Choroid plexus epithelial cell (primary cell): ENCODE results near the gene TYW5.

Experiments
- DNase-seq: peaks from one replicate; pipeline ENCODE4 v3.0.0-alpha.2; 2010; ENCODE audit warnings: low read depth
- H3K4me3 ChIP-seq: 2 replicates; pipeline ENCODE4 v1.5.1; 2011; ENCODE audit warnings: low read depth, mild to moderate bottlenecking, control low read depth, low read length, moderate library complexity
- TF ChIP-seq, protein P1 (sequence below): conservative IDR thresholded peaks from 2 replicates; pipeline ENCODE4 v1.5.1; 2011; ENCODE audit warnings: low read depth, mild to moderate bottlenecking, control low read depth, inconsistent platforms, low read length, moderate library complexity

TYW5 gene

DNA sequence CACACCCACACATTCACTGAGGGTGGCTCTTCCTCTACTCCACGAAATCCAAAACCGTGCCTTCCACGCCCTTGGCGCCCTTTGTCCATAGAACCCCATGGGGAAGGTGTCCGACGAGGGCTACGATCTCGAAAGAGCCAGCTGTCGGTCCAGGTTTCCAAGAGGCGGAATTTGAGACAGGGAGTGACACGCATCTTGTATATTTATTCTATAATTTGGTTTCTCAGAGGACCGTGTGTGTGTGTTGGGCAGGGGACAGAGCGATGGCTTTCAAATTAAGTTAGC is 43.5 kb downstream of the TYW5 start:
- TF ChIP-seq, protein P1, sequence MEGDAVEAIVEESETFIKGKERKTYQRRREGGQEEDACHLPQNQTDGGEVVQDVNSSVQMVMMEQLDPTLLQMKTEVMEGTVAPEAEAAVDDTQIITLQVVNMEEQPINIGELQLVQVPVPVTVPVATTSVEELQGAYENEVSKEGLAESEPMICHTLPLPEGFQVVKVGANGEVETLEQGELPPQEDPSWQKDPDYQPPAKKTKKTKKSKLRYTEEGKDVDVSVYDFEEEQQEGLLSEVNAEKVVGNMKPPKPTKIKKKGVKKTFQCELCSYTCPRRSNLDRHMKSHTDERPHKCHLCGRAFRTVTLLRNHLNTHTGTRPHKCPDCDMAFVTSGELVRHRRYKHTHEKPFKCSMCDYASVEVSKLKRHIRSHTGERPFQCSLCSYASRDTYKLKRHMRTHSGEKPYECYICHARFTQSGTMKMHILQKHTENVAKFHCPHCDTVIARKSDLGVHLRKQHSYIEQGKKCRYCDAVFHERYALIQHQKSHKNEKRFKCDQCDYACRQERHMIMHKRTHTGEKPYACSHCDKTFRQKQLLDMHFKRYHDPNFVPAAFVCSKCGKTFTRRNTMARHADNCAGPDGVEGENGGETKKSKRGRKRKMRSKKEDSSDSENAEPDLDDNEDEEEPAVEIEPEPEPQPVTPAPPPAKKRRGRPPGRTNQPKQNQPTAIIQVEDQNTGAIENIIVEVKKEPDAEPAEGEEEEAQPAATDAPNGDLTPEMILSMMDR: no peak
- no peak for DNase-seq

DNA sequence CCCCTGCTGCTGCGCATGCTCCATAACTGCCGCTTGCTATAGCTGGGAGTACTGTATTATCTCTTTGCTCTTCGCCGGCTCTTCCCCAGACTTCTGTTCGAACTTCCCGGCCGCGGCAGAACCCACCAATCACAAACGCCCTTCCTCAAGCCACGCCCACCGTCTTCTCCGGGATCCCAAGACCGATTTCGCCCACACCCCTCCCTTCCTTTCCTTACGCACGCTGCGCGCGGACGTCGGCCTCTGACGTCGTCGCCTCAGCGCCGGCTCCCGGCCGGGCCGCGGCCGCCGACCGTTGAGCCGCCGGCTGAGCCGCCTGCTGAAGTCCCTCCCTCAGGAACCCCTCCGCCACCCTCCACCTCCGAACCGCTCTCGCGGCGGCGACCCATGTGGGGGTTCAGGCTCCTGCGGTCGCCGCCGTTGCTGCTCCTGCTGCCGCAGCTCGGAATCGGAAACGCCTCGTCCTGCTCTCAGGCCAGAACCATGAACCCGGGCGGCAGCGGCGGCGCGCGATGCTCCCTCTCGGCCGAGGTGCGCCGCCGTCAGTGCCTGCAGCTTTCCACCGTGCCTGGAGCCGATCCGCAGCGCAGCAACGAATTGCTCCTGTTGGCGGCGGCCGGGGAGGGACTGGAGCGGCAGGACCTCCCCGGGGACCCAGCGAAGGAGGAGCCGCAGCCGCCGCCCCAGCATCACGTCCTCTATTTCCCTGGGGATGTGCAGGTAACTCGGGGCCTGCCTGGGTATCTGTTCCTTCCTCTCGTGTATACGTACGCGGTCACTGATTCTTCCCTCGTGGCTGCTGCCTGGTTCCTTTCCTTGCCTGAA is 44.0 kb downstream of the TYW5 start, which contains the start of gene C2orf69:
Gene C2orf69 (plus strand): TSS at position 242 of the 825 bp plus-strand sequence. CDS start 146 bp downstream, at position 388.
- TF ChIP-seq, protein P1: no peak
- peak; percentile 99 for DNase-seq

More for the DNA sequence above, 43.5 kb downstream of the TYW5 start:
- H3K4me3 ChIP-seq: peak overlapping the region; percentile 96

DNA sequence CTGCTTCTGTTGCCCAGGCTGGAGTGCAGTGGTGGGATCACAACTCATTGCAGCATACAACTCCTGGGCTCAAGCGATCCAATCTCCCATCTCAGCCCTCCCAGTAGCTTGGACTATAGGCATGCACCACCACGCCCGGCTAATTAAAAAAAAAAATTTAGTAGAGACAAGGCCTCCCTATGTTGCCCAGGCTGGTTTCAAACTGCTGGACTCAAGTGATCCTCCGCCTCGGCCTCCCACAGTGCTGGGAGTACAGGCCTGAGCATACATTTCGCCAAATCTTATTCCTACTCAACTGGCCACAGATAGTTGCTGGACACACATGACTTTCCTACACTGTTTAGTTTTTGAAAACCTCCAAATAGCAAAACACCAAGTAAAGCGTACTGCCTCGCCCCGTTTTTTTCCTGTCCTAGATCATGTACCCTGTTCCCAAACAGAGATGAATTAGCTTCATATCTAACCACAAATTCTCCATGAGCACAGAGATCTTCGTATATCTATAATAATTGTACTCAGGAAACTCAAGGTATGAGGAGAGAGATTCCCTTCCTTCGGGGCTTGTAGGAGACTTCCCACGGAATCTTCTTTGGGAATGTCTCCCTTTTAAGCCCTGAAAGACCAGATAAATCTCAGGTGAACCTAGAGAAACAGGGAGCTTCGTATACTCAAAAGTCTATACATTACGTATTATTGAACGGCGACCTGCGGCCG is 44.8 kb downstream of the TYW5 start:
- TF ChIP-seq, protein P1: no peak
- H3K4me3 ChIP-seq: peak overlapping the region; percentile 44
- DNase-seq: no peak

More for the DNA sequence above, 44.0 kb downstream of the TYW5 start, which contains the start of gene C2orf69:
- peak within 1 kb of the TSS; percentile 96 for H3K4me3 ChIP-seq

DNA sequence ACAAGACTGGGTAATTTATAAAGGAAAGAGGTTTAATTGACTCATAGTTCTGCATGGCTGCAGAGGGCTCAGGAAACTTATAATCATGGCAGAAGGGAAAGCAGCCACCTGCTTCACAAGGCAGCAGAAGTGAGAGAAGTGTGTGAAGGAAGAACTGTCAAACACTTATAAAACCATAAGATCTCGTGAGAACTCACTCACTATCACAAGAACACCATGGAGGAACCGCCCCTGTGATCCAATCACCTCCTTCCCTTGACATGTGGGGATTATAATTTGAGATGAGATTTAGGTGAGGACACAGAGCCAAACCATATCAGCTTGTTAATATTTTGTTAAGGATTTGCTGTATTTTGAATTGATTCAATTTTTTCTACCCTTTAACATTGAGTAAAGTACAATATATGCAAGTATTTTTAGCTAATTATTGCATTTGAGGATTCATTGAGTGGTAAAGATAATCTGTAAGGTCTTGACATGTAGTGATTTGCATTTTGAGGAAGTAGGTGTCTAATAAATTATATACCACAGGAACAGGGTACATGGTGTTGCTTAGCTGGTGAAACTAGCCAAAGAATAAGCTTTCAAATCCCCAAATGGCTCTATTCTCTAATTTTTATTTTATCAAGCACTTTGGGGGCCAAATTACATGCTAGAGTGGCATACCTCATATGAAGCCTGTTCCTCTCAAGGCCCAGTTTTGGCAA is 48.1 kb downstream of the TYW5 start:
- TF ChIP-seq, protein P1: no peak
- no peak overlapping the region for H3K4me3 ChIP-seq
- DNase-seq: no peak

DNA sequence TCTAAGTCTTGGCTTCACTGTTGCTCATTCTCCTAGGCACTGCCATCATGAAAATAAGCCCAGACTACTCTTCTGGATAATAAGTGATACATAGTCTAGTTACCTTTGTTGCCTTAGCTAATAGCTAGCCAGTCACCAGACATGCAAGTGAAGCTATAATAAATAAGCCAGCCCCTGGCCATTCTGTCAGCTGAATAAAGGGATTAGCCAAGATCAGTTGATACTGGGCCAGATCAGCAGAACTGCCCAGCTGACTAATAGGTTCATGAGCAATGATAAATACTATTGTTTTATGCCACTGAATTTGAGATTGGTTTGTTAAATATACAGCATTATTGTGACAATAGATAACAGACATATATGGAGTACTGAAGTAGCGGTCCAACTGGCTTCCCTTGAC is 52.2 kb downstream of the TYW5 start:
- DNase-seq: no peak
- H3K4me3 ChIP-seq: no peak overlapping the region

DNA sequence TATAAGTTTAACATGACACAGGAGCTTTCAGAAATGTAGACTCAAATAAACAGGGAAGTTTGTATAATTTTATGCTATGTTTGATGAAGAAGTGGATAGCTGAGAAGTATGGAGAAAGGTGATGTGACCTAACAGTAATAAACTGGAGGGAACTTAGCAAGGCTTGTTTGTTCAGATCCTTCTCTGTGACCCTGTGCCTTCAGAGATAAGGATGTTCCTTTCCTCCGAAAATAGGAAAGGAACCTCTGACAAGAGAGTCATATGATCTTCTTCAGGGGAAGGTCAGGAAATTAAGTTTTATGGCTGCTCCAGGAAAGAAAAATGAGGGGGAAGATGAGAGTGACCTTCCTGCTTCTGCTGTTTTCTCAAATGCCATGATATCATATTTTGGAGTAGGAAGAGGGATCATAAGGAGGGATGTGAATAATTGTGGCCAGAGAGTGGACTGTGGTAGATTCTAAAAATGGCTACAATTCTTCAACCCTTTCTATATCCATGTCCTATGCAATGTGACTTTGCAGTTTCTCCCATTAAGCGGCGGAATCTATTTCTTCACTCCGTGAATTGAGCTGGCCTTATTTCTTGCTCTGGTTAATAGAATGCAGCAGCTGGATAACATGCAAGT is 52.7 kb downstream of the TYW5 start:
- no peak for DNase-seq
- no peak overlapping the region for H3K4me3 ChIP-seq
- TF ChIP-seq, protein P1: no peak

More for the DNA sequence above, 52.2 kb downstream of the TYW5 start:
- TF ChIP-seq, protein P1: no peak
